ENCODE data around the gene WDR7. TPM values are rescaled to one million over a fixed set of nuclear protein-coding genes. Genes with fewer than 3 reads are reported as not detected.

WDR7 gene
- total RNA-seq, 1 experiment from 2014 or later, result 7.8 TPM

DNA sequence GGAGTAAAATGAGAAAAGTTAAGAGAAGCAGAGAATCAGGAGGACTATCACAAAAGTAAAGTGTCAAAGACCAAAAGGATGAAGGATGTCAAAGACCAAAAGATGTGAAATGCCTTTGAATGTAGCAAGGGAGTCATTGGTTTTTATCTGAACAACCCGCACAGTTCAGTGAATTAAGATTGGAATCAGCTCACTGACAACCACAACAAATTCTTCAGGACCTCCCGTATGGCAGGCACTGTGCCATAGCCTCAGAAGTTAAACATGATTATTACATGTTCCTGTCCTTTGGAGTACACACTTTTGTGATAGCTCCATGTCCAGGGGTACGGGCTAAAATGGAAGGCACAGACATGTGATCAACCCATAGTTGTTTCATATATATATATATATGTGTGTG, 7.8 kb upstream of the WDR7 start:
- no peak overlapping the region for H3K4me3 ChIP-seq (ENCODE audit: low read depth, low read length)
- TF ChIP-seq, protein P1, sequence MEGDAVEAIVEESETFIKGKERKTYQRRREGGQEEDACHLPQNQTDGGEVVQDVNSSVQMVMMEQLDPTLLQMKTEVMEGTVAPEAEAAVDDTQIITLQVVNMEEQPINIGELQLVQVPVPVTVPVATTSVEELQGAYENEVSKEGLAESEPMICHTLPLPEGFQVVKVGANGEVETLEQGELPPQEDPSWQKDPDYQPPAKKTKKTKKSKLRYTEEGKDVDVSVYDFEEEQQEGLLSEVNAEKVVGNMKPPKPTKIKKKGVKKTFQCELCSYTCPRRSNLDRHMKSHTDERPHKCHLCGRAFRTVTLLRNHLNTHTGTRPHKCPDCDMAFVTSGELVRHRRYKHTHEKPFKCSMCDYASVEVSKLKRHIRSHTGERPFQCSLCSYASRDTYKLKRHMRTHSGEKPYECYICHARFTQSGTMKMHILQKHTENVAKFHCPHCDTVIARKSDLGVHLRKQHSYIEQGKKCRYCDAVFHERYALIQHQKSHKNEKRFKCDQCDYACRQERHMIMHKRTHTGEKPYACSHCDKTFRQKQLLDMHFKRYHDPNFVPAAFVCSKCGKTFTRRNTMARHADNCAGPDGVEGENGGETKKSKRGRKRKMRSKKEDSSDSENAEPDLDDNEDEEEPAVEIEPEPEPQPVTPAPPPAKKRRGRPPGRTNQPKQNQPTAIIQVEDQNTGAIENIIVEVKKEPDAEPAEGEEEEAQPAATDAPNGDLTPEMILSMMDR (IDR thresholded peaks at IDR 0.05; ENCODE audit: insufficient read depth in 1 of 2, low read depth in 1 of 2, low read length in 1 of 2, severe bottlenecking in 1 of 2, unreplicated experiment in 1 of 2), result no peak
- no peaks in the 10 kb centered on the region for H3K27me3 ChIP-seq (replicated peaks; ENCODE audit: control insufficient read depth, insufficient read depth, low read length)
- H3K36me3 ChIP-seq (ENCODE audit: control insufficient read depth, insufficient read depth, low read length), result no peaks in the 10 kb centered on the region
- Mint-ChIP-seq H3K27ac (ENCODE audit: unreplicated experiment) (no peak overlapping the region), H3K36me3 (ENCODE audit: insufficient read depth, unreplicated experiment) (peaks cover 5% of the 10 kb centered on the region), H3K4me1 (ENCODE audit: low read depth, unreplicated experiment) (peaks cover 6% of the 10 kb centered on the region), H3K27me3 (ENCODE audit: insufficient read depth, unreplicated experiment) (no peaks in the 10 kb centered on the region), H3K4me3 (ENCODE audit: unreplicated experiment) (no peak overlapping the region), H3K9me3 (ENCODE audit: unreplicated experiment) (no peaks in the 10 kb centered on the region)
- intact Hi-C loops (cut with micrococcal nuclease; ENCODE audit: unreplicated experiment), result no loop called here
- H3K9me3 ChIP-seq, result no peaks in the 10 kb centered on the region
- ChIA-PET CTCF (no interaction called here), POLR2A (no interaction called here)
- no TSS peak for BruUV-seq (replicated peaks)
- no peaks in the 10 kb centered on the region for H3K4me1 ChIP-seq
- no peak for DNase-seq

DNA sequence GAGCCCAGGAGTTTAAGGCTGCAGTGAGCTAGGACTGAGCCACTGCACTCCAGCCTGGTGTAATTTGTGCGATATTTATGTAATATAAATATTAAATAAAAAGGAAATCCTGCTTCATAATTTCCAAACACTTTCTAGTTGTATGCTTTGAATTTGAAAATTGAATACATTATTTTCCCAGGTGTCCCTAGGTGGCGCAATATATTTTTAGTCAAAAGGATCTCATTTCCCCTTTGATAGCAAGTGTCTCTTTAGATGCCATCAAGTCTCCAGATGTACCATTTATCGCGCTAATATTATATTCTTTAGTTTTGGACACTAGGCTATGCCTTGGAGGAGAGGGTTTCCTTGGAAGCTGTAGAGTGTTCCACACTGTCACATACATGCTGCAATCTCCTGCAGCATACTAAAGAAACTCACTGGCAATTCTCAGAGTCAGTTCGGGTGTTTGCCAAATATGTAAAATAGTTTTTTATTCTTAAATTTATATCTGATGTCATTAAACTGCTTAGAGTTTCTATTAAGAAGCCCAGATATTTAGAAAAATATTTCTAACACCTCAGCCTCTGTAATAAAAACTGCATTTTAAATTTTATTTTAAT, 5.6 kb upstream of the WDR7 start:
- no peaks in the 10 kb centered on the region for H3K9me3 ChIP-seq
- ChIA-PET POLR2A (no interaction called here), CTCF (interaction anchor here (0.7 kb wide), 1 partner anchor 35 kb away, joined by 3 read pairs; no protein-coding TSS in a partner anchor)
- TF ChIP-seq, protein P1 (IDR thresholded peaks at IDR 0.05; ENCODE audit: insufficient read depth in 1 of 2, low read depth in 1 of 2, low read length in 1 of 2, severe bottlenecking in 1 of 2, unreplicated experiment in 1 of 2), result peak in 1 of 2 experiments; percentile 28
- intact Hi-C loops (cut with micrococcal nuclease; ENCODE audit: unreplicated experiment), result no loop called here
- Mint-ChIP-seq H3K36me3 (ENCODE audit: insufficient read depth, unreplicated experiment) (no peaks in the 10 kb centered on the region), H3K4me3 (ENCODE audit: unreplicated experiment) (no peak overlapping the region), H3K27ac (ENCODE audit: unreplicated experiment) (no peak overlapping the region), H3K9me3 (ENCODE audit: unreplicated experiment) (no peaks in the 10 kb centered on the region), H3K4me1 (ENCODE audit: low read depth, unreplicated experiment) (peaks cover under 1% of the 10 kb centered on the region), H3K27me3 (ENCODE audit: insufficient read depth, unreplicated experiment) (no peaks in the 10 kb centered on the region)
- no TSS peak for BruUV-seq (replicated peaks)
- H3K4me1 ChIP-seq, result no peaks in the 10 kb centered on the region
- no peak overlapping the region for H3K4me3 ChIP-seq (ENCODE audit: low read depth, low read length)
- peak in 1 of 2 experiments; percentile 4 for DNase-seq
- no peaks in the 10 kb centered on the region for H3K27me3 ChIP-seq (replicated peaks; ENCODE audit: control insufficient read depth, insufficient read depth, low read length)
- no peaks in the 10 kb centered on the region for H3K36me3 ChIP-seq (ENCODE audit: control insufficient read depth, insufficient read depth, low read length)

DNA sequence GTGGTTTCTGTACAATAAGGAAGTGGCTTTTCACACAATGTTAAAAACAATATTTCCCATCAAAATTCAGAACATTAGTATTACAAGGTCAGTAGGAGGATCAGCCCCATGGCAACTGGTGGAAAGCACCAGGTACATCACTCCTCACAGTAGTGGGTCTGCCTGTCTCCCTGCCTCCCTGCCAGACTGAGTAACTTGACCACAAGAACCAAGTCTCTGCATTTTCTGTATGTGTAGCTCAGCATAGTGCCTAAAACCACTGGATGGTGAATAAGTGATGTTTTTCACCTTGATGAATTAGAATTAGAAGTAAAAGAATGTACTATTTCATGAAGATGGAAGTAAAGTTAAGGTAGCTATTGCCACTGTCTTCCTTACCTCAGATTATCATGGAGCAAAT, 4.1 kb upstream of the WDR7 start:
- Mint-ChIP-seq H3K27me3 (ENCODE audit: insufficient read depth, unreplicated experiment) (no peaks in the 10 kb centered on the region), H3K4me1 (ENCODE audit: low read depth, unreplicated experiment) (peaks cover 6% of the 10 kb centered on the region), H3K36me3 (ENCODE audit: insufficient read depth, unreplicated experiment) (no peaks in the 10 kb centered on the region), H3K9me3 (ENCODE audit: unreplicated experiment) (no peaks in the 10 kb centered on the region), H3K4me3 (ENCODE audit: unreplicated experiment) (no peak overlapping the region), H3K27ac (ENCODE audit: unreplicated experiment) (no peak overlapping the region)
- intact Hi-C loops (cut with micrococcal nuclease; ENCODE audit: unreplicated experiment), result no loop called here
- Histone ChIP-seq H3K36me3 (ENCODE audit: control insufficient read depth, insufficient read depth, low read length) (no peaks in the 10 kb centered on the region), H3K27me3 (replicated peaks; ENCODE audit: control insufficient read depth, insufficient read depth, low read length) (no peaks in the 10 kb centered on the region), H3K9me3 (no peaks in the 10 kb centered on the region), H3K4me3 (ENCODE audit: low read depth, low read length) (no peak overlapping the region), H3K4me1 (no peaks in the 10 kb centered on the region)
- CTCF ChIA-PET, result no interaction called here
- TF ChIP-seq, protein P1 (IDR thresholded peaks at IDR 0.05; ENCODE audit: insufficient read depth in 1 of 2, low read depth in 1 of 2, low read length in 1 of 2, severe bottlenecking in 1 of 2, unreplicated experiment in 1 of 2), result no peak
- BruUV-seq (replicated peaks), result no TSS peak
- DNase-seq, result no peak
- POLR2A ChIA-PET, result no interaction called here
